DOHH2 (cell line): ENCODE measurements around the gene CHTF8.

ENCODE experiments used
- EZH2phosphoT487 ChIP-seq: fragments of 200-600 bp; sonication (generic); IDR thresholded peaks from 2 replicates; pipeline ENCODE4 v1.6.1; 2017; ENCODE audit warnings: borderline replicate concordance, mild to moderate bottlenecking, antibody characterized with exemption, low read length, moderate library complexity, mixed read lengths
- TF ChIP-seq, protein P1 (sequence below): fragments of 200-600 bp; sonication (generic); IDR thresholded peaks from one replicate; pipeline ENCODE4 v1.5.1; 2014; ENCODE audit warnings: antibody characterized with exemption, mild to moderate bottlenecking, low read depth, low read length; ENCODE audit not compliant: poor library complexity, severe bottlenecking

DNA sequence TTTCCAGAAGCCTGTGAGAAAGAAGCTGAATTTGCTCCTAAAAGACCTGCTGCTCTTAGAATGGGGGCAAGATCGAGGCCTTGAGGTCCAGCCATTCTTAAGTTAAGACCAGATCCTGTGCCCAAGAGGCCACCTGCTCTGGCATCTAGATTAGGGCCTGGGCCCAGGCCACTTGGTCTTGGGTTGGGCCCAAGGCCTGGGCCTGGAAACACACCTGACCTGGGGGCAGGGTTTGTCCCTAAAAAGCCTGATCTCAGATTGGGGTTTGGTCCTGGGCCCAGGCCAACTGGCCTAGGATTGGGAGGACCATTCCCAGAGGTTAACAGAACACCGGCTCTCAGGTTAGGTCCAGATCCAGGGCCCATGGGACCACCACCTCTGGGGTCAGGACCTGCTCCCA lies 12.9 kb downstream of the CHTF8 start:
- TF ChIP-seq, protein P1, sequence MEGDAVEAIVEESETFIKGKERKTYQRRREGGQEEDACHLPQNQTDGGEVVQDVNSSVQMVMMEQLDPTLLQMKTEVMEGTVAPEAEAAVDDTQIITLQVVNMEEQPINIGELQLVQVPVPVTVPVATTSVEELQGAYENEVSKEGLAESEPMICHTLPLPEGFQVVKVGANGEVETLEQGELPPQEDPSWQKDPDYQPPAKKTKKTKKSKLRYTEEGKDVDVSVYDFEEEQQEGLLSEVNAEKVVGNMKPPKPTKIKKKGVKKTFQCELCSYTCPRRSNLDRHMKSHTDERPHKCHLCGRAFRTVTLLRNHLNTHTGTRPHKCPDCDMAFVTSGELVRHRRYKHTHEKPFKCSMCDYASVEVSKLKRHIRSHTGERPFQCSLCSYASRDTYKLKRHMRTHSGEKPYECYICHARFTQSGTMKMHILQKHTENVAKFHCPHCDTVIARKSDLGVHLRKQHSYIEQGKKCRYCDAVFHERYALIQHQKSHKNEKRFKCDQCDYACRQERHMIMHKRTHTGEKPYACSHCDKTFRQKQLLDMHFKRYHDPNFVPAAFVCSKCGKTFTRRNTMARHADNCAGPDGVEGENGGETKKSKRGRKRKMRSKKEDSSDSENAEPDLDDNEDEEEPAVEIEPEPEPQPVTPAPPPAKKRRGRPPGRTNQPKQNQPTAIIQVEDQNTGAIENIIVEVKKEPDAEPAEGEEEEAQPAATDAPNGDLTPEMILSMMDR, result no peak
- TF ChIP-seq EZH2phosphoT487, result no peak
